Activated CD8-positive, alpha-beta memory T cell treated with anti-CD3 and anti-CD28 coated beads for 24 hours (primary cell): Measurements from ENCODE around the gene TNS1.
"Not testable (repeated sequence)": the region's sequence is repeated elsewhere in the genome, so short reads cannot be mapped to it uniquely, and the experiment has no call there.

Experiments used
- DNase-seq: peaks from one replicate; pipeline ENCODE4 v3.0.0-alpha.2; 2020

The TNS1 gene

GRCh38 chr2:217789003-217789735 lies 213.6 kb downstream of the TNS1 start:
- DNase-seq: peak; percentile 93

GRCh38 chr2:217788669-217789002 lies 214.2 kb downstream of the TNS1 start:
- peak; percentile 59 for DNase-seq

GRCh38 chr2:217787160-217787877 lies 215.5 kb downstream of the TNS1 start:
- no peak for DNase-seq

GRCh38 chr2:217786560-217786959 lies 216.2 kb downstream of the TNS1 start:
- not testable (repeated sequence) for DNase-seq

GRCh38 chr2:217785544-217786045 lies 217.2 kb downstream of the TNS1 start:
- DNase-seq: peak; percentile 91

- DNase-seq: no peak
Measured at GRCh38 chr2:217784996-217785543, 217.7 kb downstream of the TNS1 start.

- no peak for DNase-seq
Measured at GRCh38 chr2:217783243-217783642, 219.6 kb downstream of the TNS1 start.

- no peak for DNase-seq
Measured at GRCh38 chr2:217777906-217778305, 224.9 kb downstream of the TNS1 start.

- DNase-seq: no peak
Measured at GRCh38 chr2:217776631-217777030, 226.2 kb downstream of the TNS1 start.

GRCh38 chr2:217775920-217776503 lies 226.8 kb downstream of the TNS1 start:
- no peak for DNase-seq

- DNase-seq: no peak
Measured at GRCh38 chr2:217774232-217774631, 228.6 kb downstream of the TNS1 start.

- no peak for DNase-seq
Measured at GRCh38 chr2:217773539-217773938, 229.3 kb downstream of the TNS1 start.

- DNase-seq: no peak
Measured at GRCh38 chr2:217766356-217766755, 236.4 kb downstream of the TNS1 start.

- DNase-seq: no peak
Measured at GRCh38 chr2:217761645-217762277, 241.0 kb downstream of the TNS1 start.

- DNase-seq: no peak
Measured at GRCh38 chr2:217759991-217760390, 242.8 kb downstream of the TNS1 start.

GRCh38 chr2:217757108-217757463 lies 245.7 kb downstream of the TNS1 start:
- no peak for DNase-seq

- DNase-seq: peak; percentile 91
Measured at GRCh38 chr2:217756375-217757107, 246.3 kb downstream of the TNS1 start.

- DNase-seq: no peak
Measured at GRCh38 chr2:217755027-217755745, 247.6 kb downstream of the TNS1 start.

- no peak for DNase-seq
Measured at GRCh38 chr2:217753460-217754200, 249.2 kb downstream of the TNS1 start.

GRCh38 chr2:217752714-217753459 lies 249.9 kb downstream of the TNS1 start:
- DNase-seq: no peak
